GM19438 (cell line): ENCODE data around the gene TMEM168.

Experiments used
- ATAC-seq: cut with Tn5 transposase; IDR thresholded peaks from one replicate; pipeline ENCODE4 v1.9.1; 2021; ENCODE audit warnings: low read depth; ENCODE audit not compliant: unreplicated experiment

TMEM168 gene

DNA sequence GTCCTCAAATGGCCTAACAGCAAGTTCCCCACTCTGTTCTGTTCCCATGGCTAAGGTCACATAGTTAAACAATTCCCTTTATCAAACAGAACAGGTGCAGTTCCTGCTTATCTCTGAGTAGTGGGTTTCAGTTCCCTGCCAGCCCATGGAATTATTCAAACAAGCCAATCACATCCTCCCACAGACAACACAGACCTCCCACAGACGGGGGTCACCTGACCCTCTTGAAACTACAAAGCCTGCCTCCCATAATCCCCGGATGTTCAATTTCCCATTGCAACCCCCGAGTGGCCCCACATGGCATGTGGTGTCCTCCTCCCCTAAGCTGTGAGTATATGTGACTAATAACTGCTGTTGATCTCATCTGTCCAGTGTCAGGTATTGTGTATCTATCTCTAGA, 64.1 kb downstream of the TMEM168 start:
- ATAC-seq, result no peak

DNA sequence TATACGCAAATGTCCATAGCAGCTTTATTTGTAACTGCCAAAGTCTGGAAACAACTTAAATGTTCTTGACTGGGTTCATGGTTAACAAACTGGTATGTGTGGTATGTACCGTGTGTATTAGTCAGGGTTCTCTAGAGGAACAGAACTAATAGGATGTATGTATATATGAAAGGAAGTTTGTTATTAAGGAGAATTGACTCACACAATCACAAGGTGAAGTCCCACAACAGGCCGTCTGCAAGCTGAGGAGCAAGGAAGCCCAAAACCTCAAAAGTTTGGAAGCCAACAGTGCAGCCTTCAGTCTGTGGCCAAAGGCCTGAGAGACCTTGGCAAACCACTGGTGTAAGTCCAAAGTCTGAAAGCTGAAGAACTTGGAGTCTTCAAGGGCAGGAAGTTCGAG, 66.8 kb downstream of the TMEM168 start:
- ATAC-seq, result no peak

DNA sequence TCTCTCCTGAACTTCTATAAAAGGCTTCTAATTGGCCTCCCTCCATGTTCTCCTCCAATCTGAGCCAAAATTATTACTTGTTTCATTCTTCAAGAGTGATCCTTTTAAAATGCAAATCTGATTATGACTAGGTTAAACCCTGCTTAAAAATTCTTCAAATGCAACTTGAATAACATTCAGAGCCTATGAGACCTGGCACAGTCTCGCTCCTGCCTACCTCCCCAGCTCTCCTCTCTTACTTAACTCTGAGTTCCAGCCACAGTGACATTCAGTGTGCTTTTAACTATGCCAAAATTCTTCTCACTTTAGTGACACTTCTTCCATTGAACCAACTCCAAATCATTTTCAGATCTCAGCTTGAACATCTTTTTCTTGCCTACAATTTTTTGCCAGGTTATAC, 68.8 kb downstream of the TMEM168 start:
- no peak for ATAC-seq

DNA sequence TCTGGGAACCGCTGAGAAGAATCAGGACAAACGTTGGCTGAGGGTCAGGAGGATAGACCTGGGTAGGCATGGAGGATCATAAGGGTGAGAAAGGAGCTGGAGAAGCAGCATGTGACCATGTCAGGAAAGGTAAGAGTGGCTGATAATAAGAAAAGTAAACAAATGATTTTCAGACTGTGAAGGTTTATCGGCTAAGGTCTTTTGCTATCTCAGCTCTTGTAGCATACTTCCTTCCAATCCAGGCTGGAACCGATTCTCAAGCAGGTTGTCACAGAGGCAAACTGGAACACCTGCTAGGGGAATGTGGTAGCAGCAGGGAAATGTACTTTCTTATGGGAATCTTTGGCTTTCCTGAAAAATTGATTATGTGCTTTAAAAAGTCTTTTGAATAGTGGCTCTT, 74.7 kb downstream of the TMEM168 start:
- ATAC-seq, result no peak

- no peak for ATAC-seq
These were observed 75.3 kb downstream of the TMEM168 start for GRCh38 chr7:112714917-112715316.
